GM13976 (cell line): ENCODE data around the gene TGM2.

ENCODE experiments used
- DNase-seq: peaks from one replicate; pipeline ENCODE4 v3.0.0; 2012; ENCODE audit warnings: low spot score
- in situ Hi-C: fragments of 300-500 bp; cut with MboI; formaldehyde crosslinking; loops from one replicate; pipeline ENCODE4 v1.12.0; 2022; ENCODE audit warnings: low sequenced_read_pairs, mixed read lengths, inconsistent platforms; ENCODE audit not compliant: unreplicated experiment
- TF ChIP-seq, protein P1 (sequence below): IDR thresholded peaks from 2 replicates; pipeline ENCODE4 v1.5.1; 2012; ENCODE audit warnings: borderline replicate concordance, mild to moderate bottlenecking; ENCODE audit not compliant: insufficient read depth; ENCODE audit errors: extremely low read depth, missing control alignments, control extremely low read depth

The TGM2 gene

DNA sequence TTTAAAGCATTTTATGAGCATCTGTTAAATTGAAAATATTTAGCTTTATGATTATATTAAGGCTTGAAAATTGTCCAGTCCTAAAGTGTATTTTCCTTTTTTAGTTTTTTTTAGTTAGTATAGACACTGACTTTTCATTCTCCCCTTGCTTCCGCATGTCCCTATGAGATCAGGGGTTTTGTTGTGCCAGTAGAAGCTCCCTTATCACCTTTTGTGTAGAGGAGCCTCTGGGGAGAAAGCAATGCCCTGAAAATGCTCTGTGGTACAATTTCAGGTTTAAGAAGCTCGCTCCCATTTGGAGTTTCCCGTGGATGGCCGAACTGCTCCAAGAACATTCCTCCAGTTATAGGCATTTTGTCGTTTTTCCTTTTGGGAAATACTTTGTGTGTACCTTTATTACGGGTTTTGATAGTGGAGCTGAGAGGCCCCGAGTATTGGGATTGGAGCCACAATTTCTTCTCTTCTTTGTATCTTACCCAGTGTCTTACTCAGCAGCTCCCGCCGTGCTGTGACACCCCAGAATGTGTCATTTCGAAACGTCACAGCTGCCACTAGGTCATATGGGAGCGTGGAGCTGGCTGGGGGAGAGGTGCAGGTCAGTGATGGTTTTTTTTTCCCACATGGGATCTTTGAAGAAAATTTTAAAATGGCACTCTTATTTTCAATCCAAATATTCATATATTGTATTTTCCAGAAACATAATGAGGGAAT lies 81.6 kb downstream of the TGM2 start:
- no peak for DNase-seq
- TF ChIP-seq, protein P1, sequence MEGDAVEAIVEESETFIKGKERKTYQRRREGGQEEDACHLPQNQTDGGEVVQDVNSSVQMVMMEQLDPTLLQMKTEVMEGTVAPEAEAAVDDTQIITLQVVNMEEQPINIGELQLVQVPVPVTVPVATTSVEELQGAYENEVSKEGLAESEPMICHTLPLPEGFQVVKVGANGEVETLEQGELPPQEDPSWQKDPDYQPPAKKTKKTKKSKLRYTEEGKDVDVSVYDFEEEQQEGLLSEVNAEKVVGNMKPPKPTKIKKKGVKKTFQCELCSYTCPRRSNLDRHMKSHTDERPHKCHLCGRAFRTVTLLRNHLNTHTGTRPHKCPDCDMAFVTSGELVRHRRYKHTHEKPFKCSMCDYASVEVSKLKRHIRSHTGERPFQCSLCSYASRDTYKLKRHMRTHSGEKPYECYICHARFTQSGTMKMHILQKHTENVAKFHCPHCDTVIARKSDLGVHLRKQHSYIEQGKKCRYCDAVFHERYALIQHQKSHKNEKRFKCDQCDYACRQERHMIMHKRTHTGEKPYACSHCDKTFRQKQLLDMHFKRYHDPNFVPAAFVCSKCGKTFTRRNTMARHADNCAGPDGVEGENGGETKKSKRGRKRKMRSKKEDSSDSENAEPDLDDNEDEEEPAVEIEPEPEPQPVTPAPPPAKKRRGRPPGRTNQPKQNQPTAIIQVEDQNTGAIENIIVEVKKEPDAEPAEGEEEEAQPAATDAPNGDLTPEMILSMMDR = no peak
- in situ Hi-C loops = no loop called here

- in situ Hi-C loops = no loop called here
- no peak for DNase-seq
- TF ChIP-seq, protein P1 = no peak
Measured at GRCh38 chr20:38082894-38083293, 82.2 kb downstream of the TGM2 start.

GRCh38 chr20:38081575-38081974 lies 83.5 kb downstream of the TGM2 start:
- no peak for DNase-seq
- in situ Hi-C loops = no loop called here
- TF ChIP-seq, protein P1 = no peak

GRCh38 chr20:38079353-38079752 lies 85.7 kb downstream of the TGM2 start:
- DNase-seq = no peak
- in situ Hi-C loops = no loop called here
- TF ChIP-seq, protein P1 = no peak

GRCh38 chr20:38078084-38078483 lies 87.0 kb downstream of the TGM2 start:
- in situ Hi-C loops = no loop called here

More at GRCh38 chr20:38078084-38078483, 87.0 kb downstream of the TGM2 start:
- DNase-seq = no peak
- TF ChIP-seq, protein P1 = no peak
